SU-DHL-6 (cell line): ENCODE measurements around the gene DCLK1.

ENCODE experiments used
- CTCF ChIP-seq: fragments of 200-600 bp; sonication (generic); IDR thresholded peaks from one replicate; pipeline ENCODE4 v1.5.1; 2017; ENCODE audit warnings: antibody characterized with exemption, mild to moderate bottlenecking, low read length, moderate library complexity; ENCODE audit not compliant: insufficient read depth, poor library complexity, severe bottlenecking
- EZH2phosphoT487 ChIP-seq: fragments of 200-600 bp; sonication (generic), shearing (Covaris generic); conservative IDR thresholded peaks from 2 replicates; pipeline ENCODE4 v1.6.1; 2018; ENCODE audit warnings: mild to moderate bottlenecking, antibody characterized with exemption, low read length, moderate library complexity, mixed read lengths

- TF ChIP-seq CTCF (no peak), EZH2phosphoT487 (no peak)
Observed at GRCh38 chr13:35814605-35815011, 316.6 kb downstream of the DCLK1 start.
